T-helper 2 cell treated with Interferon-gamma antibody and Interleukin-4, amounts not matched to agents 100 ng/mL and 5 ng/mL, for 36 hours (primary cell): ENCODE measurements around the gene CDHR3. TPM values are rescaled to one million over a fixed set of nuclear protein-coding genes. Genes with fewer than 3 reads are reported as not detected.

Experiments
- intact Hi-C: fragments of 100-400 bp; cut with micrococcal nuclease; formaldehyde crosslinking; loops from one replicate; pipeline ENCODE4 v1.15.1; 2023
- total RNA-seq: library from RNA; stranded (reverse); gene quantifications from 2 replicates; pipeline ENCODE4 v1.2.3, GENCODE V29; 2022

Gene CDHR3
- total RNA-seq, 1 donor from 2014 or later: 2.7 TPM

DNA sequence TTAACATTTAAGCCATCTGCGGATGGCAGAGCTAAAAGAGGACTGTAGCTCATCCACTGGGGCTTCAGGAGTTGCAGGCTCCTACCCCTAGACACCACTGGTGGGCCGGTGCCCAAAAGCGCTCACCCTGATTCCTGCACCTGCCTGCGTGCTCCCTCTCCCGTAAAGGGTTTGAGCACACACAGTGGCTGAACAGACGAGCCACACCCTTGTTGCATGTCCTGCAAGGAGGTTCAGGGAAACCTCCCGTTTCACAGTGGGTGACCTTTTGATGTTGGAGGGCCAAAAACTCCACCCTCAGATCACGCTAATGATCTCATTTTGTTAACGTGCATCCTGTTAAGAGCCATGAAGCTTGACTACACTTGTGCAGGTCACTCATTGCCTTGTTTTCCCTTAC lies 111.2 kb downstream of the CDHR3 start:
- intact Hi-C loops: loop anchor here (5.0 kb wide), 1 partner anchor 588 kb away; the partner anchor contains the start of gene CCDC71L

- intact Hi-C loops: no loop called here
Observed at GRCh38 chr7:106075937-106076336, 112.9 kb downstream of the CDHR3 start.

- intact Hi-C loops: no loop called here
Observed at GRCh38 chr7:106076537-106076936, 113.5 kb downstream of the CDHR3 start.

DNA sequence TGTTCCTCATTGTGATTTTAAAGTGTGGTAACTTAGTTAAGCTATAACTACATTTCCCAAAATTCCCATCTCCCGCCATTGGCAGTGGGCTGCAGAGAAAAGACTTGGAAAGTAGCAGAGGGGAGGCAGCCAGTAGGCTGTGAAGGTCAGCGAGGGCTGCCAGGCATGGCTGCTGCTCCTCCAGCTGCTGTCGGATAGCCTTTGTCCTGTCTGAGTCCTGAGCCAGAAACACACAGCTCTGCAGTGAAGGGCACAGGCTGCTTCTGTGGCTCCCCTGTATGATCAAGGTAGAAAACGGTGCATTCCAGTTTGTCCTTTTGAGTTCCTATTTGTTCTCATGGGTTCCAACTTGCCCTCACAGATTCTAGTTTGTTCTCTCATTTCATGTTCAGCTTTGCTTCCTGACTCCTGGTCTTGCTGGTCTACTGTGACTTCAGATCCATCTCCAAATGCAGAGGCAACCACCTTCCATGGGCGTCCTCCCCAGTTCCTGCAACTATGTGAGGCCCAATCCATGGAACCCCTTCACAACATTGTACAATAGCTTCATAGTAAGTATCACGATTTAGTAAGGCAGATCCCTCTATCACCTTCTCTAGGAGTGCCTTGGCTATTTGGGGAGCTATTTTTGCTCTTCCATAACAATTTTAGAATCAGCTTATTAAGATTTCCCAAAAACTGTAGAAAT lies 117.4 kb downstream of the CDHR3 start:
- intact Hi-C loops: no loop called here

- intact Hi-C loops: no loop called here
Observed at GRCh38 chr7:106082087-106082854, 119.2 kb downstream of the CDHR3 start.

Other genes starting within 250 kb of the CDHR3 start
- 21.6 and 23.1 TPM in 2 replicates for gene ATXN7L1, start 86.7 kb upstream of the CDHR3 start, total RNA-seq
- 52.0 and 53.1 TPM in 2 replicates for gene SYPL1, start 149.0 kb downstream of the CDHR3 start, total RNA-seq